GM18507 (cell line): ENCODE results near the gene QPCT.

Experiments
- DNase-seq: peaks from one replicate; pipeline ENCODE4 v3.0.0; 2011; ENCODE audit warnings: low read depth; ENCODE audit not compliant: insufficient read length; ENCODE audit errors: extremely low spot score
- FAIRE-seq: peaks from 2 replicates; lab custom pipeline; 2011; peaks lifted over from hg19 to GRCh38; lab: Jason Lieb, UNC

QPCT gene

DNA sequence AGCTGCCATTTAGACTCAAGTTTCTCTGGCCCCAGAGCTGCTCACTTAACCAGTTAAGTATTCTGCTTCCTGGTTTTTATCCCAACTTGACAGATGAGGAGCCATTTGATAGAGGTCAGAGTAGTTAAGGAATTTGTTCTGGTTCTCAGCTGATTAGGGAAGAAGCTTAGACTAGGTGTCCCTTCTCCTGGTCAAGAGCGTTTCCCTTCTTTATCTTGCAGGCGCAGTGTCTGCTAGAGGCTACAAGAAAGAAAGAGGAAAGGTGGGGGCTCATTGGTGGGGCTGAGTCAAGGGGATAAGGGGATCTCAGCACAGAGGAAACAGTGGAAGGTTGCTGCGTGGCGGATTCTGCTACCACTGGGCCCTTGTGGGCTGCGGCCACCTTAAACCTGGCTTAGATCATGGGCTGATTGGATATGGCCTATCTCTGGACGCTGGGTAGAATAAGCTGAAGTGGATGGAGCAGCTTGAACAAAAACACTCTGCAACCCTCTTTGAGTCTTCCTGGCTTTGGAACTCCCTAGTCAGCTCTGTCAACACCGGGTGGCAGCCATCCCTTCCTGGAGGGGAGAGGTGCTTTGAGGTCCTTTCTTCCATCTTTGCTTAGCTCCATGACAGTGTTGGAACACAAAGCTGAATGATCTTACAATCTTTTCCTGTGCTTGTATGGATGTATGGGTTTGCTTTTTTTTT is 70.8 kb downstream of the QPCT start:
- no peak for DNase-seq
- FAIRE-seq, result no peak

DNA sequence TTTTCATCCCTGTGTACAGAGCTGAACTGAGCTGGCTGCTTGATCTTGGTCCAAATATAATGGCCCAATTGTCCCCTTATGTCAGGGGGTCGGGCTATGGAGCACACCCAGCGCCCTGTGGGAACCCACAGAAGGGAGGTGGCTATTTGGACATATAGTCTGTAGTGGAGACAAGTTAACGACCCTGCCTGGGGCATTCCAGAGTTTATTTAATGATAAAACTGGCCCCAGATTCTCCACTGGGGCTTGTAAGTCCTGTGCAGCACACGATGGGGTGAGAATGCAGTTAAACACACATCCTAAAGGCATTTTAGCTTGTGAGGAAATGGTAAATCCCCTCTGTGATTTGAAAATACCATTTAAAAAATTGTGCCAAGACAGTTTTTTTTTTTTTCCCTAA is 72.9 kb downstream of the QPCT start:
- FAIRE-seq, result no peak
- DNase-seq, result no peak

GRCh38 chr2:37418956-37419355 is 74.5 kb downstream of the QPCT start:
- DNase-seq, result no peak
- no peak for FAIRE-seq

- no peak for FAIRE-seq
- no peak for DNase-seq
Observed at GRCh38 chr2:37421686-37422085, 77.3 kb downstream of the QPCT start.

DNA sequence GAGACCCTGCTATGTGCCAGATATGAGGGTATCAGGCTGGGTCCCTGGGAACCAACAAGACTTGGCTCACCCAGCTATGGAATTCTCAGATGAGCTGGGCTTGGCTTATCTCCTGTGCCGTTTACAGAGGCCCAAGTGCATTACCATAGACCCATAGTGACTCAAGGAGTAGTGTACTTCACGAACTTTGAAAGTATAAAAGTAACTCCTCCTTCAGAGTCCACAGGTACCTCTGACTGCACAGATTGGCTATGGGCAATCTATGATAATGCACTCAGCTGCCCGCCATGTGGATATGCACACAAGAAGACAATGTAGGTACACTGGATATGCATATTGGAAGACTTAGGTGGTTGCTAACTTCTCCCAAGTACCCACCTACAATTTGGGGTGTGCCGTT is 78.4 kb downstream of the QPCT start:
- FAIRE-seq (no peak), DNase-seq (no peak)
